GM19351 (cell line): ENCODE data around the gene MYO18B.

Source experiments
- ATAC-seq: cut with Tn5 transposase; IDR thresholded peaks from one replicate; pipeline ENCODE4 v1.9.1; 2021; ENCODE audit warnings: mild to moderate bottlenecking, moderate library complexity; ENCODE audit not compliant: unreplicated experiment

The MYO18B gene

GRCh38 chr22:26025626-26026025 is 283.6 kb downstream of the MYO18B start:
- ATAC-seq: no peak

GRCh38 chr22:26027341-26027740 is 285.4 kb downstream of the MYO18B start:
- no peak for ATAC-seq

GRCh38 chr22:26031641-26032040 is 289.7 kb downstream of the MYO18B start:
- no peak for ATAC-seq

- no peak for ATAC-seq
Observed at GRCh38 chr22:26033071-26033470, 291.1 kb downstream of the MYO18B start.

GRCh38 chr22:26033586-26033985 is 291.6 kb downstream of the MYO18B start:
- ATAC-seq: no peak

- ATAC-seq: no peak
Observed at GRCh38 chr22:26035523-26035922, 293.5 kb downstream of the MYO18B start.

GRCh38 chr22:26038365-26038764 is 296.4 kb downstream of the MYO18B start:
- ATAC-seq: no peak

- ATAC-seq: no peak
Observed at GRCh38 chr22:26041931-26042330, 299.9 kb downstream of the MYO18B start.

- ATAC-seq: no peak
Observed at GRCh38 chr22:26043031-26043430, 301.0 kb downstream of the MYO18B start.

GRCh38 chr22:26045051-26045450 is 303.1 kb downstream of the MYO18B start:
- ATAC-seq: no peak

- no peak for ATAC-seq
Observed at GRCh38 chr22:26045860-26046259, 303.9 kb downstream of the MYO18B start.

- ATAC-seq: no peak
Observed at GRCh38 chr22:26047516-26047915, 305.5 kb downstream of the MYO18B start.

GRCh38 chr22:26047920-26048319 is 305.9 kb downstream of the MYO18B start:
- no peak for ATAC-seq

GRCh38 chr22:26050079-26050478 is 308.1 kb downstream of the MYO18B start:
- ATAC-seq: no peak

GRCh38 chr22:26053737-26054316 is 311.8 kb downstream of the MYO18B start:
- ATAC-seq: no peak

GRCh38 chr22:26054841-26055605 is 313.0 kb downstream of the MYO18B start:
- ATAC-seq: no peak

- no peak for ATAC-seq
Observed at GRCh38 chr22:26055693-26056092, 313.7 kb downstream of the MYO18B start.

GRCh38 chr22:26056455-26057200 is 314.6 kb downstream of the MYO18B start:
- no peak for ATAC-seq

GRCh38 chr22:26057731-26058130 is 315.7 kb downstream of the MYO18B start:
- ATAC-seq: no peak

- no peak for ATAC-seq
Observed at GRCh38 chr22:26064048-26064447, 322.1 kb downstream of the MYO18B start.

- ATAC-seq: no peak
Observed at GRCh38 chr22:26065847-26066246, 323.9 kb downstream of the MYO18B start.

- no peak for ATAC-seq
Observed at GRCh38 chr22:26066534-26066933, 324.5 kb downstream of the MYO18B start.
